GM21576 (cell line): ENCODE data around the gene PLEKHA7.
A peak's percentile ranks its signal among the peaks of the same experiment; 100 is the strongest.

Experiments
- ATAC-seq: cut with Tn5 transposase; IDR thresholded peaks from one replicate; pipeline ENCODE4 v1.9.1; 2021; ENCODE audit warnings: mild to moderate bottlenecking, moderate library complexity; ENCODE audit not compliant: unreplicated experiment

Gene PLEKHA7

DNA sequence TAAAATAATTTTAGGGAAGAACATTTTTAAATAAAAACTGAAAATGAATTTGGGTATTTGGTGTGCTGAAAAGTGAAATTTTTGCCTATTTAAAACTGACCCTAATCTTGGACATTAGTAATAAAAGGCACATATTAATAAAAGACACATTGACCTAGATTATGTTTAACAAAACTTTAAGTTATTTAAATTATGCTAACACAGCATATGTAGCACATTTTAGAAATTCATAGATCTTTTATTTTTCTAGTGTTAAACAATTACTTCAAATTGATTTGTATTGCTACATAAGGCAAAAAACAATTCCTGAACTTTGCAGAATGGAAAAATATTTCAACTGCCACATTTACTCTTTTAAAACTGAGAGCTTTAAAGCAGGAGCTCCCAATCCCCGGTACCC, 265.1 kb downstream of the PLEKHA7 start:
- no peak for ATAC-seq

DNA sequence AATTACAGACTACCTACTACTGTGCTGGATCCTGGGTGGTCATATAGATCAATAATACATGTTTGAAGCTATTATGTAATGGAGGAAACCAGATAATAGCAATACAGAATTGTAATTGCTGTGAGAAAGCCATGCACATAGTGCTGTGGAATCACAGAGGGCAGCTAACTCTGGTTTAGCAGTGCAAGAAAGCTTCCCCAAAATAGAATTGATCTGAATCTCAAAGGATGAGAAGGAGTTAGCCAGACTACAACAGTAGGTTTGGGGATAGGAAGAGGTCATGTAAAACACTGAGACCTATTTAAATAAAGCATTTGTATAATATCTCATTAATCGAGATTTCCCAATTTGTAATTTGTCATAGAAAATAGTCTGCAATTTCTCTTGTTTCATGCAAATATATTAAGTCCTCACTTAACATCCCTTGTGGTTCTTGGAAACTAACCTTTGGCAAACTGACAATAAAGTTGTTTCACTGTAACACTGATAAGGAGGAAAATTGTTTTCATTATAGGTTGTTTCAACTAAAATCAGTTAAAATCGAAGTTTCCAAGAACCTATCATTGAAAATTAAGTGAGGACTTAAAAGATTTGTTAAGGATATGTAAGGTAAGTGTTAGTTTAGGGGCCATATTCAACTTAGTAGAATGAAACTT, 268.1 kb downstream of the PLEKHA7 start:
- no peak for ATAC-seq

DNA sequence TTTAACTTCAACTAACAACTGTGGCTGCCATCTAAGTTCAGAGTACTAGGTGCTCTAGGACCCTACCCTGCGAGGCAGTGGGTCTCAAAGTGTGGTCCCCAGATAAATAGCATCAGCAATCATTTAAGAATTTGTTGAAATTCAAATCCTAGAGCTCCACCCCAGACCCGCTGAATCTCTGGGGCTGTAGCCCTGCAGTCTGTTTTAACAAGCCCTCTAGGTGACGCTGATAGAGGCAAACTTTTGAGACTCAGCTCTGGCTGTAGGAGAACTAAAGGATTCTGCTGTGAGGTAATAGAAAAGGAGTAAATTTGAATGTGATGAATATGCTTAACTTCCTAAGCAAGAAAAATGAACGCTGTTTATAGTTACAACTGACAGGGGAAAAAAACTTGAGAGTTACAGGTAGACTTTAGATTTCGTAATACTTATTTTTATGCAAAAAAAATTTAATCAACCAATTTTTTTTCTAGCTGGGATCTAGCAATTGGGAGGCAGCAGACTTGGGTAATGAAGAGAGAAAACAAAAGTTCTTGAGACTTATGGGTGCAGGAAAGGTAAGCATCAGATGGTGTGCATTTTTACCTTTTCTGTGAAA, 270.0 kb downstream of the PLEKHA7 start:
- ATAC-seq = no peak

DNA sequence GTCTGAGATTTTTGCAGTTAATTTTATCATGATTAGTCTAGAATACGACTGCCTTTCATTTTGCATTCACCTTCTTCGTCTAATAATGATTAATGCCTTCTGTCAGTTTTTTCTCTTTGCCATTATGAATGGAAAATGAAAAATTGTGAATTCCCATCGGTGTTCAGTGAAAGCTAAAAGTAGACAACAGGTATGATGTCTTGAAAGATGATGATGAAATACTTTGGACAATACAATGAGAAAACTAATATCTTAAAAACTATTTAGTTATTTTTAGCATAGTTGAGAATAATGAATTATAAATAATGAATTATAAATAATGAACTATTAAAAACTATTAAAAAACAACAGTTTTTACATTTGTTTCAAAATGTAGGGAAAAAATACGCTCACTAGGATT, 270.7 kb downstream of the PLEKHA7 start:
- ATAC-seq = no peak

DNA sequence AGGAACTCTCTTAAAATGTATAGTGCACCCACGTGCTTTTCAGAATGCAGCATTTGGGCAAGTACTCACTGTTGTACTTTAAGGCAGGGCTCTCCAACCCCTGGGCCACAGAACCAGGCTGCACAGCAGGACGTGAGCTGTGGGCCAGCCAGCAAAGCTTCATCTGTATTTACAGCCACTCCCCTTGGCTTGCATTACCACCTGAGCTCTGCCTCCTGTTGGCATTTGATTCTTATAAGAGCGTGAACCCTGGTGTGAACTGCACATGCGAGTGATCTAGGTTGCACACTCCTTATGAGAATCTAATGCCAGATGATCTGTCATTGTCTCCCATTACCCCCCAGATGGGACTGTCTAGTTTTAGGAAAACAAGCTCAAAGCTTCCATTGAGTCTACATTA, 272.7 kb downstream of the PLEKHA7 start:
- no peak for ATAC-seq

DNA sequence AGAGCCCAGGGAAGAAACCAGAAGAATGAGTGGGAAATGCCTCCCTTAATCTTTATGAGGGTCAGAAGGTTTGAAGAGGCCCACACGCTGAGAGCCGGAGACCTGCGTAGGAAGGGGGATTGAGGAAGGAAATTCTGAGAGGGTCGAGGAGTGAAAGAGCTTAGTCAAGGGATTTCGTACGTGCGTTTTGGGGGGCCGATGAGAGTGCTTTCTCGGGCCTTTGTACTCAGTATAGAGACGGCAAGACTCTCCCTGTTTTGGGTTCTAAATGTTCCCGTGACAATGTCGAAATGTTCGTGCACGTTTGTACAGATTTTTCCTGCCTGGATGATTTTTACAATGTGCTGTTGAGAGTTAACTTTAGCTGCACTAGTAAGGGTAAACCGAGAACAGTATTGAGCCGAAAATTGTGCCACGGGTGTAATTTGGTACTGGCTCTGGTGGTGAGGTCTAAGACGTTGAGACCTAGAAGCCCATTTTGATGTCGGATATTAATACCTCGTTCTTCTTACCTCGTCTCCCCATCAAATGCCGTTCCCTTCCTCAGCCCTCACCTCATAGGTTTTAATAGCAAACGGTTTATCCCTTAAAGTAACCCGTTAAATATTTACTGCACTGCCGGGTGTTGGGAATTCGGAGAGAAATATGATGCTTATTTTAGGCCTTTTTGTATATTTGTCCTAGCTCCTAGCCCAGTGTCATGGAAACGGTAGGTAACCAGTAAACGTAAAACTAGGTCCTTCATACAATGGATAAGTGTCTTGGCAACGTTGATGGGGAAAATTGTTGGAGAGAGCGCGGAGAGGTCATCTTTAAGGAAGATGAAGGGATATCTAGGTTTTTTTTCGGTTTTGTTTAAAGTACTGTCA, 275.0 kb downstream of the PLEKHA7 start:
- no peak for ATAC-seq

DNA sequence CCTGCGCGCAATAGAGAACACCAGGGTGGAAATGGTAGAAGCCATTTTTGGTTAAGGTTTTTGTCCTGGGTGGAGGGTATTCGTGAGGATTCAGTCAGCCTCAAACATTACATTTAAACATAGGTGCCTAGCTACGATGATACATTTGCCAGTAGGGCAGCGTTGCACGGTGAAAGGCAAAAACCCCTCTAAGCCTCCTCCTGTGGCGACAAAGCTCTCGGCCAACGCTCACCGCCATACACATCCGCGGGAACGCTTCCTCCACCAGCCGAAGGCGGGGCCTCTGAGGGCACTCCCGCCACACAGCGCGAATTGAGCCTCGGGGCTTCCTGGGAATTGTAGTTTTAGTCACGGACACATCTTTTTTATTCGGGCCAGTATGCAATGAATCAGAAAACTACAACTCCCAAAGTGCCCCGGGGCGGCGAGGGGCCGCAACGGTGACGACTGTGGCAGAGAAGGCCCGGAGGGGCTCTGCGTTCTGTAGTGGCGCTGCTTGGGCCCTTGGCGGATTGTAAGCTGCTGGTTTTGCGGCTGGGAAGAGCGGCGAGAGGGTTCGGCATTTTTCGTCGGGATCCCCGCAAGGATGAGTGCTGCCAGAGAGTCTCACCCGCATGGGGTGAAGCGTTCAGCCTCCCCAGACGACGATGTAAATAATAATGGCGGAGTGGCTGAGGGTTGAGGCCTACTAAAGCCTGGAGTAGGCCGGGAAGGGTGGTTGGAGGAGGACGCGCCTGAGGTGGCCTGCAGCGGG, 275.8 kb downstream of the PLEKHA7 start, which contains the start of gene C11orf58:
TSS of gene C11orf58 (plus strand) at position 455 of the 754 bp plus-strand sequence. CDS start at position 587, 132 bp downstream.
- peak; percentile 98 for ATAC-seq

DNA sequence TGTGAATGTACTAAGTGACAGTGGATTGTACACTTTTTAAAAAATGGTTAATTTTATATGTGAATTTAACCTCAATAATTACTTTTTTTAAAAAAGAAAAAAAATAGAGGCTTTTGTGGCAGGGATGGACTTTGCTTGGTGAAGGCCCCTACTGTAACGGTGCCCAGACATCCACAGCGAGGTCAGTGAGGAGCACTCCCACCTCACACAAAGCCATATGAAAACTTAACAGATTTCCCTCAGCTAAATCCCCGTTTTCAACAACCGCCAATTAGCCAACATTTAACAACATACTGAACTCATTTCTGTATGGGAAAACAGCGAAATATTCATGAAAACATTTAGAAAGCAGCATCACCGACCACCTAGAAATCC, 276.4 kb downstream of the PLEKHA7 start:
- peak; percentile 8 for ATAC-seq
